Measurements from ENCODE around the gene FAM83E.

- TF ChIP-seq, protein P1, sequence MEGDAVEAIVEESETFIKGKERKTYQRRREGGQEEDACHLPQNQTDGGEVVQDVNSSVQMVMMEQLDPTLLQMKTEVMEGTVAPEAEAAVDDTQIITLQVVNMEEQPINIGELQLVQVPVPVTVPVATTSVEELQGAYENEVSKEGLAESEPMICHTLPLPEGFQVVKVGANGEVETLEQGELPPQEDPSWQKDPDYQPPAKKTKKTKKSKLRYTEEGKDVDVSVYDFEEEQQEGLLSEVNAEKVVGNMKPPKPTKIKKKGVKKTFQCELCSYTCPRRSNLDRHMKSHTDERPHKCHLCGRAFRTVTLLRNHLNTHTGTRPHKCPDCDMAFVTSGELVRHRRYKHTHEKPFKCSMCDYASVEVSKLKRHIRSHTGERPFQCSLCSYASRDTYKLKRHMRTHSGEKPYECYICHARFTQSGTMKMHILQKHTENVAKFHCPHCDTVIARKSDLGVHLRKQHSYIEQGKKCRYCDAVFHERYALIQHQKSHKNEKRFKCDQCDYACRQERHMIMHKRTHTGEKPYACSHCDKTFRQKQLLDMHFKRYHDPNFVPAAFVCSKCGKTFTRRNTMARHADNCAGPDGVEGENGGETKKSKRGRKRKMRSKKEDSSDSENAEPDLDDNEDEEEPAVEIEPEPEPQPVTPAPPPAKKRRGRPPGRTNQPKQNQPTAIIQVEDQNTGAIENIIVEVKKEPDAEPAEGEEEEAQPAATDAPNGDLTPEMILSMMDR (IDR thresholded peaks at IDR 0.05) = no peak
- TF ChIP-seq POLR2A (IDR thresholded peaks at IDR 0.05) = no peak
Observed at GRCh38 chr19:48569814-48570213, 45.1 kb downstream of the FAM83E start.

Measured in prostate gland (tissue), 2 donors.